Mammary epithelial cell (primary cell): ENCODE results near the gene TMEM45B.

Experiments
- EZH2 ChIP-seq: IDR thresholded peaks from 2 replicates; pipeline ENCODE4 v1.6.1; 2012; ENCODE audit warnings: low read length, inconsistent platforms, borderline replicate concordance
- TF ChIP-seq, protein P1 (sequence below), 2 donors: IDR thresholded peaks in 1 of 2; conservative IDR thresholded peaks in 1 of 2; 2 replicates each; pipeline ENCODE4 v1.5.1; 2011 to 2012; ENCODE audit warnings: inconsistent platforms in 2 of 2, low read length in 2 of 2, mild to moderate bottlenecking in 2 of 2, control low read depth in 1 of 2, low read depth in 1 of 2; ENCODE audit not compliant: insufficient read depth in 1 of 2; ENCODE audit errors: extremely low read depth in 1 of 2

DNA sequence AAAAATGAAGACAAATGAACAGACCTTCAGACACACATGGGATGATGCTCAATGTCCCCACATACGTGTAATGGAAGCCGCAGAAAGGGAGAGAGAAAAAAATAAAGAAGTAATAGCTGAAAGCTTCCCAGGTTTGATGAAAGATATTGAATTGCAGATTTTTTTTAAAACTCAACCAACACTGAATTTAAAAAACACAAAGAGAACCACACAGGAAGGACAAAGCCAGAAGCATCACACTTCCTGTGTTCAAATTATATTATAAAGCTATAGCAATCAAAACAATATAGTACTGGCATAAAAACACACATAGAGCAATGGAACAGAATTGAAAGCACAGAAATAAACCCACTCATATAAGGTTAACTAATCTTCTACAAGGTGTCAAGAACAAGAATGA lies 26.5 kb downstream of the TMEM45B start:
- TF ChIP-seq, protein P1, sequence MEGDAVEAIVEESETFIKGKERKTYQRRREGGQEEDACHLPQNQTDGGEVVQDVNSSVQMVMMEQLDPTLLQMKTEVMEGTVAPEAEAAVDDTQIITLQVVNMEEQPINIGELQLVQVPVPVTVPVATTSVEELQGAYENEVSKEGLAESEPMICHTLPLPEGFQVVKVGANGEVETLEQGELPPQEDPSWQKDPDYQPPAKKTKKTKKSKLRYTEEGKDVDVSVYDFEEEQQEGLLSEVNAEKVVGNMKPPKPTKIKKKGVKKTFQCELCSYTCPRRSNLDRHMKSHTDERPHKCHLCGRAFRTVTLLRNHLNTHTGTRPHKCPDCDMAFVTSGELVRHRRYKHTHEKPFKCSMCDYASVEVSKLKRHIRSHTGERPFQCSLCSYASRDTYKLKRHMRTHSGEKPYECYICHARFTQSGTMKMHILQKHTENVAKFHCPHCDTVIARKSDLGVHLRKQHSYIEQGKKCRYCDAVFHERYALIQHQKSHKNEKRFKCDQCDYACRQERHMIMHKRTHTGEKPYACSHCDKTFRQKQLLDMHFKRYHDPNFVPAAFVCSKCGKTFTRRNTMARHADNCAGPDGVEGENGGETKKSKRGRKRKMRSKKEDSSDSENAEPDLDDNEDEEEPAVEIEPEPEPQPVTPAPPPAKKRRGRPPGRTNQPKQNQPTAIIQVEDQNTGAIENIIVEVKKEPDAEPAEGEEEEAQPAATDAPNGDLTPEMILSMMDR (conservative IDR thresholded peaks at IDR 0.05 in 1 of 2, IDR thresholded peaks at IDR 0.05 in 1 of 2; ENCODE audit: extremely low read depth in 1 of 2, insufficient read depth in 1 of 2, low read depth in 1 of 2, low read length in 2 of 2): no peak
- TF ChIP-seq EZH2: no peak
